HG02642 (cell line): ENCODE results near the gene EML3.

Source experiments
- ATAC-seq: cut with Tn5 transposase; IDR thresholded peaks from one replicate; pipeline ENCODE4 v1.9.1; 2021; ENCODE audit warnings: mild to moderate bottlenecking; ENCODE audit not compliant: unreplicated experiment, poor library complexity

Gene EML3

DNA sequence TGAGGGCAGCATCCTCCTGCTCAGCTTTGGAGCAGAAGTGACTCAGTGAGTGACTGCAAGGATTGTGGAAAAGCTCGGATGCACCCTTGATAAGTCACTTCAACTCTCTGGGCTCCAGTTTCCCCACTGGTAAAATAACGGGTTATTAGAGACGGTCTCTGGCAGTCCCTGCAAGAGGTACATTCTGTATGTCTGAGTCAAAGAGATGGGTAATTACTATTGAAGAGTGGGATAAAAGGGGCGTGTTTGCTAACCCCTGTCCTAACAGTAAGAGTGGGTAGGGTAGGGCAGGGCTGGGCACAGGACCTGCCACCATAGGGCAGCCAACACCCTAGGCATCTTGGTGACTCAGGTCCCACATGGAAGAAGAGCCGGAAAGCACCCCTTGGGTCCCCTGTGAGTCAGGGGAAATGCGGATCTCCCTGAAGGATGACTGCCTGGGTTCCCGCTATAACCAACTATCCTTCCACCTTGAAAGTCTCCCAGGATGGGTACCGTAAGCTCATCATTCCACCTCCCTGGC, 58.7 kb downstream of the EML3 start:
- ATAC-seq = no peak

- ATAC-seq = no peak
Observed at GRCh38 chr11:62553080-62553838, 59.3 kb downstream of the EML3 start.

DNA sequence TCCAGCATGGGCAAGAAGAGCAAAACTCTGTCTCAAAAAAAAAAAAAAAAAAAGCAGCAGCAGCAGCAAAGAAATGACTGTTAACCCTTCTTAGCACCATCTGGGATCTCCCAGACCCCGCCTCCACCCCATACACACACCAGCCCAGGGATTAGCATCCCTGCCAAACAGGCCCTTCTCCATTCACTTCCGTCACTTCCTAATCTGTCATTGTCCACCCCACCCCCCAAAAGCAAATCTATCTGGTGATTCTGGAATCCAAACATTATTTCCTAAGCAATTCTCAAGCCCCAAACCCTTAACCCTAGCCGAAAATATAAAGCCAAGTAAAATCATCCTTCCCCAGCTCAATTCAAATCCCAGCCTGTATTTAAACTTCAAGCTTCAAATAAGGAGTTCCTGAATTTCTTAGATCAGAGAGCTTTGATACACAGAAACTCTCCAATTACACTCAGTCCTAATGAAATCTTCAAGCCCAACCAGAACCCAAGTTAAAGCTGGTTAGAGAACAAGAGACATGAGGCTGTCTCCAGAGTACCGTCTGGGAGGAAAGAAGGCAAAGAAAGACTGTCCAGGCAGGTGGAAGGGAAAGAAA, 60.0 kb downstream of the EML3 start:
- ATAC-seq = no peak
